ENCODE results near the gene CDC42.
"Not testable (repeated sequence)": the region's sequence is repeated elsewhere in the genome, so short reads cannot be mapped to it uniquely, and the experiment has no call there.

CDC42 gene

GRCh38 chr1:22052115-22053016, at the start of gene CDC42:
Gene CDC42, plus strand, starts transcription at chr1:22052709. Its CDS starts 25,770 bp downstream, at chr1:22078479.
- peak; percentile 76 for DNase-seq (ENCODE audit: low read depth)

GRCh38 chr1:22002875-22003274, 49.6 kb upstream of the CDC42 start:
- not testable (repeated sequence) for DNase-seq (ENCODE audit: low read depth)

GRCh38 chr1:22003959-22004358, 48.5 kb upstream of the CDC42 start:
- not testable (repeated sequence) for DNase-seq (ENCODE audit: low read depth)

- not testable (repeated sequence) for DNase-seq (ENCODE audit: low read depth)
Observed at GRCh38 chr1:22005261-22006149, 47.0 kb upstream of the CDC42 start.

GRCh38 chr1:22006736-22007135, 45.8 kb upstream of the CDC42 start:
- not testable (repeated sequence) for DNase-seq (ENCODE audit: low read depth)

- not testable (repeated sequence) for DNase-seq (ENCODE audit: low read depth)
Observed at GRCh38 chr1:22007262-22007661, 45.2 kb upstream of the CDC42 start.

- not testable (repeated sequence) for DNase-seq (ENCODE audit: low read depth)
Observed at GRCh38 chr1:22009566-22009965, 42.9 kb upstream of the CDC42 start.

- DNase-seq (ENCODE audit: low read depth), result not testable (repeated sequence)
Observed at GRCh38 chr1:22012752-22013151, 39.8 kb upstream of the CDC42 start.

GRCh38 chr1:22014575-22015206, 37.8 kb upstream of the CDC42 start:
- DNase-seq (ENCODE audit: low read depth), result not testable (repeated sequence)

- peak; percentile 43 for DNase-seq (ENCODE audit: low read depth)
Observed at GRCh38 chr1:22018583-22019559, 33.6 kb upstream of the CDC42 start.

- no peak for DNase-seq (ENCODE audit: low read depth)
Observed at GRCh38 chr1:22021061-22021460, 31.4 kb upstream of the CDC42 start.

- DNase-seq (ENCODE audit: low read depth), result no peak
Observed at GRCh38 chr1:22024485-22025367, 27.8 kb upstream of the CDC42 start.

GRCh38 chr1:22025368-22026155, 26.9 kb upstream of the CDC42 start:
- peak; percentile 71 for DNase-seq (ENCODE audit: low read depth)

GRCh38 chr1:22026924-22027289, 25.6 kb upstream of the CDC42 start:
- DNase-seq (ENCODE audit: low read depth), result no peak

GRCh38 chr1:22030057-22030456, 22.5 kb upstream of the CDC42 start:
- DNase-seq (ENCODE audit: low read depth), result no peak

GRCh38 chr1:22030473-22030872, 22.0 kb upstream of the CDC42 start:
- no peak for DNase-seq (ENCODE audit: low read depth)

GRCh38 chr1:22031214-22031962, 21.1 kb upstream of the CDC42 start:
- DNase-seq (ENCODE audit: low read depth), result no peak

- DNase-seq (ENCODE audit: low read depth), result not testable (repeated sequence)
Observed at GRCh38 chr1:22034834-22035233, 17.7 kb upstream of the CDC42 start.

Measured in non-pigmented ciliary epithelial cell (primary cell).